GM13977 (cell line): Measurements from ENCODE around the gene LAT.

ENCODE experiments used
- DNase-seq: peaks from one replicate; pipeline ENCODE4 v3.0.0; 2012; ENCODE audit warnings: low spot score
- in situ Hi-C: fragments of 300-500 bp; cut with MboI; formaldehyde crosslinking; loops from one replicate; pipeline ENCODE4 v1.12.0; 2022; ENCODE audit warnings: low sequenced_read_pairs, low pct_unique_long_range_greater_than_20kb, mixed read lengths, inconsistent platforms; ENCODE audit not compliant: unreplicated experiment
- TF ChIP-seq, protein P1 (sequence below): IDR thresholded peaks from 2 replicates; pipeline ENCODE4 v1.5.1; 2012; ENCODE audit warnings: mild to moderate bottlenecking, control low read depth; ENCODE audit not compliant: insufficient read depth; ENCODE audit errors: extremely low read depth, missing control alignments

LAT gene

DNA sequence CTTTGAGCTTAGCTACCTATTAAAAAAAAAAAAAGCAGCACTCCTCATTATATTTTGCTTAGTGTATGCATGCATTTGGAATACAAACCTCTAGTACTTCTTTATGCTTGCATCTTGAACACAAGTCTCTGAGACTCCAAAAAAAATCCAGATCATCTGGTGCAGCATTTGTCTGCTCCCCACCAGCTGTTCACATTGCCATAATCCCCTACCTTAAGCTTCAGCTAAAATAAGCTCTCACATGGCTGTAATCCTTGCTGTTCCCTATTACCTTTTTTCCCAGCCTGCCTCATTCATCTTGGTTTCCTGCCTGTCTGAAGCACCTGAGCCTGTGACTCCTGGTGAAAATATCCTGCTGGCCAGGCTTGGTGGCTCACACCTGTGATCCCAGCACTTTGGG, 41.6 kb upstream of the LAT start:
- TF ChIP-seq, protein P1, sequence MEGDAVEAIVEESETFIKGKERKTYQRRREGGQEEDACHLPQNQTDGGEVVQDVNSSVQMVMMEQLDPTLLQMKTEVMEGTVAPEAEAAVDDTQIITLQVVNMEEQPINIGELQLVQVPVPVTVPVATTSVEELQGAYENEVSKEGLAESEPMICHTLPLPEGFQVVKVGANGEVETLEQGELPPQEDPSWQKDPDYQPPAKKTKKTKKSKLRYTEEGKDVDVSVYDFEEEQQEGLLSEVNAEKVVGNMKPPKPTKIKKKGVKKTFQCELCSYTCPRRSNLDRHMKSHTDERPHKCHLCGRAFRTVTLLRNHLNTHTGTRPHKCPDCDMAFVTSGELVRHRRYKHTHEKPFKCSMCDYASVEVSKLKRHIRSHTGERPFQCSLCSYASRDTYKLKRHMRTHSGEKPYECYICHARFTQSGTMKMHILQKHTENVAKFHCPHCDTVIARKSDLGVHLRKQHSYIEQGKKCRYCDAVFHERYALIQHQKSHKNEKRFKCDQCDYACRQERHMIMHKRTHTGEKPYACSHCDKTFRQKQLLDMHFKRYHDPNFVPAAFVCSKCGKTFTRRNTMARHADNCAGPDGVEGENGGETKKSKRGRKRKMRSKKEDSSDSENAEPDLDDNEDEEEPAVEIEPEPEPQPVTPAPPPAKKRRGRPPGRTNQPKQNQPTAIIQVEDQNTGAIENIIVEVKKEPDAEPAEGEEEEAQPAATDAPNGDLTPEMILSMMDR: no peak

GRCh38 chr16:28946681-28947080, 38.2 kb upstream of the LAT start:
- TF ChIP-seq, protein P1: no peak
- DNase-seq: no peak
- in situ Hi-C loops: loop anchor here (10.0 kb wide), 1 partner anchor 72 kb away; the partner anchor contains the start of gene ATP2A1

More for the DNA sequence above, 41.6 kb upstream of the LAT start:
- in situ Hi-C loops: loop anchor here (10.0 kb wide), 1 partner anchor 68 kb away; the partner anchor contains the start of gene ATP2A1
- no peak for DNase-seq

GRCh38 chr16:28950648-28951409, 34.0 kb upstream of the LAT start, which contains the start of gene NFATC2IP:
NFATC2IP (plus strand) TSS chr16:28950937; CDS start chr16:28951012, 75 bp downstream.
- in situ Hi-C loops: no loop called here
- DNase-seq: peak; percentile 100
- TF ChIP-seq, protein P1: no peak

GRCh38 chr16:28951410-28951943, 33.4 kb upstream of the LAT start:
- TF ChIP-seq, protein P1: no peak
- in situ Hi-C loops: no loop called here
- no peak for DNase-seq

GRCh38 chr16:28958216-28958615, 26.6 kb upstream of the LAT start:
- in situ Hi-C loops: no loop called here
- no peak for DNase-seq
- TF ChIP-seq, protein P1: no peak

GRCh38 chr16:28958836-28959235, 26.0 kb upstream of the LAT start:
- TF ChIP-seq, protein P1: no peak
- in situ Hi-C loops: no loop called here
- no peak for DNase-seq
